TTC549 (cell line): ENCODE measurements around the gene ZBTB4.
"Not testable (repeated sequence)": the region's sequence is repeated elsewhere in the genome, so short reads cannot be mapped to it uniquely, and the experiment has no call there.

Source experiments
- FAIRE-seq: peaks from 2 replicates; lab custom pipeline; 2012; peaks lifted over from hg19 to GRCh38; lab: Jason Lieb, UNC

Gene ZBTB4

GRCh38 chr17:7491583-7491982 is 12.2 kb upstream of the ZBTB4 start:
- FAIRE-seq = no peak

GRCh38 chr17:7490144-7490543 is 10.7 kb upstream of the ZBTB4 start:
- FAIRE-seq = no peak

- no peak for FAIRE-seq
Measured at GRCh38 chr17:7486181-7486580, 6.8 kb upstream of the ZBTB4 start.

GRCh38 chr17:7484919-7485377 is 5.5 kb upstream of the ZBTB4 start:
- FAIRE-seq = no peak

GRCh38 chr17:7484067-7484918 is 4.9 kb upstream of the ZBTB4 start, which contains the start of gene POLR2A:
POLR2A (plus strand) TSS chr17:7484366.
- no peak for FAIRE-seq

- no peak for FAIRE-seq
Measured at GRCh38 chr17:7483255-7484066, 4.0 kb upstream of the ZBTB4 start.

GRCh38 chr17:7482742-7483088 is 3.3 kb upstream of the ZBTB4 start:
- not testable (repeated sequence) for FAIRE-seq

GRCh38 chr17:7481842-7482741 is 2.7 kb upstream of the ZBTB4 start:
- not testable (repeated sequence) for FAIRE-seq

GRCh38 chr17:7481275-7481674 is 1.8 kb upstream of the ZBTB4 start, which contains the start of gene SLC35G6:
SLC35G6 (plus strand) TSS chr17:7481446; CDS start chr17:7481517, 71 bp downstream.
- FAIRE-seq = not testable (repeated sequence)

GRCh38 chr17:7480089-7480384 is 606 bp upstream of the ZBTB4 start:
- no peak for FAIRE-seq

GRCh38 chr17:7478276-7479212 is 887 bp downstream of the ZBTB4 start:
- FAIRE-seq = no peak

- FAIRE-seq = no peak
Measured at GRCh38 chr17:7477392-7478275, 1.8 kb downstream of the ZBTB4 start.

- no peak for FAIRE-seq
Measured at GRCh38 chr17:7476951-7477350, 2.5 kb downstream of the ZBTB4 start.

- no peak for FAIRE-seq
Measured at GRCh38 chr17:7476494-7476893, 2.9 kb downstream of the ZBTB4 start.

- no peak for FAIRE-seq
Measured at GRCh38 chr17:7475764-7476422, 3.5 kb downstream of the ZBTB4 start.

GRCh38 chr17:7474767-7475166 is 4.7 kb downstream of the ZBTB4 start:
- FAIRE-seq = not testable (repeated sequence)

GRCh38 chr17:7471729-7472128 is 7.7 kb downstream of the ZBTB4 start:
- FAIRE-seq = no peak

- not testable (repeated sequence) for FAIRE-seq
Measured at GRCh38 chr17:7470457-7470973, 8.9 kb downstream of the ZBTB4 start.

GRCh38 chr17:7469843-7470242 is 9.6 kb downstream of the ZBTB4 start:
- FAIRE-seq = not testable (repeated sequence)
